Upper lobe of left lung (tissue), 4 donors: ENCODE measurements around the gene TMEM132D.

ENCODE experiments used
- POLR2AphosphoS5 ChIP-seq, 2 donors: sonication (generic); formaldehyde crosslinking; IDR thresholded peaks; one replicate each; pipeline ENCODE4 v1.5.1; 2017; ENCODE audit warnings: antibody characterized with exemption in 2 of 2
- TF ChIP-seq, protein P1 (sequence below), 6 experiments: fragments of 450-650 bp in 4 of 6; fragments of 200-600 bp in 2 of 6; sonication (generic) in 2 of 6; IDR thresholded peaks; one replicate each; pipeline ENCODE4 v1.5.1; 2016 to 2019; ENCODE audit warnings: antibody characterized with exemption in 6 of 6

GRCh38 chr12:129208566-129208965 lies 695.3 kb downstream of the TMEM132D start:
- TF ChIP-seq, protein P1, sequence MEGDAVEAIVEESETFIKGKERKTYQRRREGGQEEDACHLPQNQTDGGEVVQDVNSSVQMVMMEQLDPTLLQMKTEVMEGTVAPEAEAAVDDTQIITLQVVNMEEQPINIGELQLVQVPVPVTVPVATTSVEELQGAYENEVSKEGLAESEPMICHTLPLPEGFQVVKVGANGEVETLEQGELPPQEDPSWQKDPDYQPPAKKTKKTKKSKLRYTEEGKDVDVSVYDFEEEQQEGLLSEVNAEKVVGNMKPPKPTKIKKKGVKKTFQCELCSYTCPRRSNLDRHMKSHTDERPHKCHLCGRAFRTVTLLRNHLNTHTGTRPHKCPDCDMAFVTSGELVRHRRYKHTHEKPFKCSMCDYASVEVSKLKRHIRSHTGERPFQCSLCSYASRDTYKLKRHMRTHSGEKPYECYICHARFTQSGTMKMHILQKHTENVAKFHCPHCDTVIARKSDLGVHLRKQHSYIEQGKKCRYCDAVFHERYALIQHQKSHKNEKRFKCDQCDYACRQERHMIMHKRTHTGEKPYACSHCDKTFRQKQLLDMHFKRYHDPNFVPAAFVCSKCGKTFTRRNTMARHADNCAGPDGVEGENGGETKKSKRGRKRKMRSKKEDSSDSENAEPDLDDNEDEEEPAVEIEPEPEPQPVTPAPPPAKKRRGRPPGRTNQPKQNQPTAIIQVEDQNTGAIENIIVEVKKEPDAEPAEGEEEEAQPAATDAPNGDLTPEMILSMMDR (IDR thresholded peaks at IDR 0.05) = no peak
- no peak for TF ChIP-seq POLR2AphosphoS5 (IDR thresholded peaks at IDR 0.05)
